HG02938 (cell line): Measurements from ENCODE around the gene HNRNPM.
"Not testable (repeated sequence)": the region's sequence is repeated elsewhere in the genome, so short reads cannot be mapped to it uniquely, and the experiment has no call there.

ENCODE experiments used
- ATAC-seq: cut with Tn5 transposase; IDR thresholded peaks from one replicate; pipeline ENCODE4 v1.9.1; 2021; ENCODE audit warnings: mild to moderate bottlenecking, moderate library complexity; ENCODE audit not compliant: unreplicated experiment

HNRNPM gene

DNA sequence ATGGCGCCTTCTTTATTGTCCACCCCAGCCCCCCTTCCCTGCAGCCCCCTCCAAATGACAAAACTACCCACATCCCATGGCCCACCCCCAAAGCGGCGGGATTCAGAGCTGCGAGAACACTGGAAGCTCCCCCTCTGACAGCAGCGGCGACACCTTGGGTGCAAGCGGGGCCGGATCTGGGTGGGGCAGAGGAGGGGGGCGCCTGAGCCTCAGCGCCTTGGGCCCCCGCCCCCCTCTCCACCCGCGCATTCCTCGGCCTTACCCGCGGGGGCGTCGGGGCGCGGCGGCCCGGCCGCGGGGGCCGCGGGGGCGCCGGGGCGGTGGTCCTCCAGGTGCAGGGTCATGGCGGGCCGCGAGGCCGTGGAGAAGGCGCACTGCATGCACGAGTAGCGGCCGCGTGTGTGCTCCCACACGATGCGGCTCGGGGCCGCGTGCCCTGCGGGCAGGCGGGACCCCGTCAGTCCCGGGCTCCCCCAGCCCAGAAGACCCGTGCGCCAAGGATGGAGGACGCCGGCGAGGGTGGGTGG is 65.9 kb downstream of the HNRNPM start:
- no peak for ATAC-seq

DNA sequence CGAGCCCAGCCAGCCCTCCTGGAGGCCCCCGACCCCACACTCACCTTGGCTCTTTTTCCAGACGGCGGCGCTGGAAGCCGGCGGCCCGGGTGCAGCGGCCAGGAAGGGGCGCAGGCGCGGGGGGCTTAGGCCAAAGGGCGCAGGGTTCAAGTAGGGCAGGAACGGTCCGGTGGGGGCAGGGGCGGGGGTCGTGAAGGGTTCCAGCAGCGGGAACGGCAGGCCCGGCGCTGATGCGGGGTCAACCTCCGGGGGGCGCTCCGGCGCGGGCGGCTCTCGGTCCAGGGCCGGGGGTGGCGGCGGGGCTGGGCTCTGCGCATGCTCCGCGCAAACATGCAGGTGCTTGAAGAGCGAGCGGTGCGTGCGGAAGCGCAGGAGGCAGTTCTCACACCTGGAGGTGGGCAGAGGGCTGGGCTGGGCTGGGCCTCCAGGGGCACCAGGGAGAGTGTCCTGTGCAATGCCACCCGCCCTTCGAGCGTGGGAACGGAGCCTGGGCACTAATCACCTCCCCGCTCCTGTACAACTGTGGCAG is 66.9 kb downstream of the HNRNPM start:
- no peak for ATAC-seq

DNA sequence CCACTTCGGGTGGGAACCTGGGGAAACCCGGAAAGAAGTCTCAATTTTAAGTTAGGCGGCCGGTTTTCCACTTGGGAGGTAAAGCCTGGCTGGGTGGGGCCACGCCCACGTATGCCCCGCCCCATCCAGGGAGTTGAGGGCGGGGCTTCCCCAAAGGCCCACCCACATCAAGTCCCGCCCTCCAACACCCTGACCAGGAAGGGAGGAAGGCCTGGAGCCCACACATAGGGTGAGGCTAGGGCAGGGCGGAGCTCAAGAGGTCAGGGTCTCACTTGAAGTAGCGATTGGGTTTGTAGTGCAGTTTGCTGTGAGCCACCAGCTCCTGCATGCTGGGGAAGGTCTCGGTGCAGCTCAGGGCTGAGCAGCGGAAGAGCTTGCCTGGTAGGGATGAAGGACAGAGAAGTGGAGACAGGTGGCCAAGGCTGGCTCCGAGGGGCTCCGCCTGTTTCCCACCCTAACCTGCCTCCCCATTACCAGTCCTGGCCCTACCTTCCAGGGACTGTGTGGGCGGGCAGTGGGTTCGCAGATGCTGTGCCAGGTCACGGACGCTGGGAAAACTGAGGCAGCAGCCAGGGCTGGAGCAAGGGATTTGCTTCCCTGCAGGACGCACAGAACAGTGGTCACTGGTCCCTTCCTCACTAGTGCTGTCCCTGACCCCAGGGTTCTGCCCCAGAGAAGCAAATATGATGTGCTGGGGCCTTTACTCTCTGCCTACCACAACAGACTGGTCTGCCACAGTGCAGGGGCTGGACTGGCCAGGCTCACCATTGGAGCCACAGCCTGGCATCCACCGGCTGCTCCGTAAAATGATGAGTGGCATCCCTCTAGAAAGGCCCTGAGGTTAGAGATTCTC is 67.6 kb downstream of the HNRNPM start:
- ATAC-seq = no peak

DNA sequence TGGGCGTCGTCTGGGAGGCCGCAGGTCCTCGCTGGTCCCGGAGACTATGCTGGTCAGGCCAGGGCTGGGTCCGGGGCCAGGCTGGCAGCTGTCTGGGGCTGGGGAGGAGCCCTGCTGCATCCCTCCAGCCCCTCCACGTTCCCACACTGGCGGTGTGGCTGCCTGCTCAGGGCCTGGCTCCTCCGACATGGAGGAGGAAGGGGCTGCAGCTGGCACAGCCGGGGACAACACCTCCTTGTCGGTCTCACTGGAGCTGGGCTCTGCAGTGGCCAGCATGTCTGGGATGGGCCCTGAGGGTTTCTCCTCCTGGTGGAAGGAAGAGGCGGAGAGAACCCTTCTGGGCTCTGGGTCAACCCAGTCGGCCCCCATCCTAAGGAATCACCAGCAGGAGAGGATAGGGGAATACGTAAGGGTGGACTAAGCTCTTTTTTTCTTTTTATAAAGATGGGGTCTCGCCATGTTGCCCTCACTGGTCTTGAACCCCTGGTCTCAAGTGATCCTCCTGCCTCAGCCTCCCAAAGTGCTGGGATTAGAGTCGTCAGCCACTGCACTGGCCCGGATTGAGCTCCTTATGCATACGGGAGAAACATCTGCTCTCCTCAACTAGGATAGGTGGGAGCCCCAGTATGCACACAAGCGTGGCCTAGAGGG is 68.4 kb downstream of the HNRNPM start:
- ATAC-seq = no peak

DNA sequence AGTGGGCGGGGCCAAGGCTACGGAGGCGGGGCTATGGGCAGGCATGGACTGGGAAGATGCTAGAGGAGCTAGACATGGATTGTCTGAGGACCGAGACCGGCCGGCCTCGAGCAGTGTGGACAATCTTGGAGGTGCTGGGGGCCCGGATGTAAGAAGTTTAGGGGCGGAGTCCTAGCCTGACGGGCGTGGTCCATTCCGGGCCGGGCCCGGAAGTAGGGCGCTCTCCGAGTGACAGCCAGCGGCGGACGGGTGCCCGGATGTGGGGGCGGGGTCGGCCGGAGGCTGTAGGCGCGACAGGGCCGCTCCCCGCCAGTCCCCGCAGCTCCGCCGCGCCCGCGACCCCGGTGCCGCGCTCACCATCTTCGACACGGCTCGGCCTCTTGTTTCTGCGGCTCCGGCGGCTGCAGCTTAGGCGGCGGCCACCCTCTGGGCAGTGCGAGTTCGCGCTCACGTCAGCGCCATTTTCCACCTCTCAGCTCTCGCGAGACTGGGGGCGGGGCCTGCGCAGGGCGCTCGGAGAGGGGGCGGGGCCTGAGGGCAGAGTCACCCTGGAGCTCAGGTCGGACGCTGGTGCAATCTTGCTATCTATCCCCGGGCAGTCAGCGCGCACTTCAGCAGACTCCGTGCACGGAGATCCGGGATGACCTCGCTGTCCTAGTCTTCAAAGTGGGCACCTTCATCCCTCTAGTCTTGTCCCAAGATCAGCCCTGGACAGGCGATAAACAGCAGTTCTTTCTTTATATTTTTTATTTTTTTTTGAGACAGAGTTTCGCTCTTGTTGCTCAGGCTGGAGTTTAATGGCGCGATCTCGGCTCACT is 69.1 kb downstream of the HNRNPM start, which contains the start of gene ZNF414:
Gene ZNF414, minus strand, starts transcription at position 481 of the 818 bp plus-strand sequence. Its CDS starts 121 bp downstream, at position 360.
- ATAC-seq = peak; percentile 83

DNA sequence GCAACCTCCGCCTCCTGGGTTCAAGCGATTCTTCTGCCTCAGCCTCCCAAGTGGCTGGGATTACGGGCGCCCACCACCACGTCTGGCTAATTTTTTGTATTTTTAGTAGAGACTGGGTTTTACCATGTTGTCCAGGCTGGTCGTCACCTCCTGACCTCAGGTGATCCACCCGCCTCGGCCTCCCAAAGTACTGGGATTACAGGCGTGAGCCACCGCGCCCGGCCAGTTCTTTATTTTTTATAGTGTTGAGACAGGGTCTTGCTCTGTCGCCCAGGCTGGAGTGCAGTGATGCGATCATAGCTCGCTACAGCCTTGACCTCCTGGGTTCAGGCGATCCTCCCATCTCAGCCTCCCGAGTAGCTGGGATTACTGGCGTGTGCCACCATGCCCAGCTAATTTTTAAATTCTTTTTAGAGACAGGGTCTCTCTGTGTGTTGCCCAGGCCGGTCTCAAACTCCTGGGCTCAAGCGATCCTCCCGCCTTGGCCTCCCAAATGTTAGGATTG is 69.8 kb downstream of the HNRNPM start:
- not testable (repeated sequence) for ATAC-seq

DNA sequence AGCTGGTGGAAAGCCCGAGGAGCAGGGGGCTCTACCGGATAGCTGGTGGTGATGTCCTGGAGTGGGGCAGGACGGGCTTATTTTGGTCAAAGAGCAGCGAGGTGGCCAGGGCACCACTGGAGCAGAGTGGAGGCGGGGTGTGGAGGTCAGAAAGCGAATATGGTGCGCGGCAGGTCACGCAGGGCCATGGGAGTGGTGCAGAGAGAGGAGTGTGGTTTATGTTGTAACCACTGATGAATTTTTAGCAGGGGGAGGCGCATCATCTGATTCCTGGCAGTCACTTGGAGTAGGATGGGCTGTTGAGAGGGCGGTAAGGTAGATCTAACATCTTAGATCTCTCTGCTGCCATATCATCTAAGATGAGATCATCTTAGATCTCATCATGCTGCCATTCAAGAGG is 70.5 kb downstream of the HNRNPM start:
- no peak for ATAC-seq

DNA sequence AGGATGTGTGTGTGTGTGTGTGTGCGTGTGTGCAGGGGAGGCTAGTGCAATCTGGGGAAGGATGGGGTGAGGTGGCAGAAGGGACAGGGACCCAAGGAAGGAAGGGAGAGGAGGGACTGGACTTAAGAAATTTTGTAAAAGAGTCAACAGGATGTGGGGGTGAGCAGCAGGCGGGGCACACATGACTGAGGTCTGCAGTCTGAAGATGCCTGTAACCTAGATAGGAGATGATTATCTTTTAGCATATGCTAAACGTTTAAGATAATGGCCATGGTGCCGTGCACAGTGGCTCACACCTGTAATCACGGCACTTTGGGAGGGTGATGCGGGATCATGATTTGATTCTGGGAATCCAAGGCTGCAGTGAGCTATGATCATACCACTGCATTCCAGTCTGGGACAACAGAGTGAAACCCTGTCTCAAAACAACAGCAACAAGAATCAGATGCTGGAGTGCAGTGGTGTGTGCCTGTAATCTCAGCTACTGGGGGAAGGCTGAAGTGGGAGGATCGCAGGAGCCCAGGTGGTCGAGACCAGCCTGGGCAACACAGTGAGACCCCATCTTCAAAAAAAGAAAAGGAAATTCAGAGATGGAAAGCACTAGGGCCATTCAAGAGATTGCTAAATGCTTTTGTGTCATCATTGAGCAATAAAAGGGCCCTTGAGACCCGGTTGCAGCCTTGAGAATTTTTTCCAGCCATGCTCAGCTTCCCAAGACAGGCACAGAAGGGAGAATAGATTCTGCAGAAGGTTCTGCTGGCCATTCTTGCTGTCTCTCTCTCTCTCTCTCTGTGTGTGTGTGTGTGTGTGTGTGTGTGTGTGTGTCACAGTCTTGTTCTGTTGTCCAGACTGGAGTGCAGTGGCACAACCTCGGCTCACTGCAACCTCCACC is 73.0 kb downstream of the HNRNPM start:
- ATAC-seq = no peak

DNA sequence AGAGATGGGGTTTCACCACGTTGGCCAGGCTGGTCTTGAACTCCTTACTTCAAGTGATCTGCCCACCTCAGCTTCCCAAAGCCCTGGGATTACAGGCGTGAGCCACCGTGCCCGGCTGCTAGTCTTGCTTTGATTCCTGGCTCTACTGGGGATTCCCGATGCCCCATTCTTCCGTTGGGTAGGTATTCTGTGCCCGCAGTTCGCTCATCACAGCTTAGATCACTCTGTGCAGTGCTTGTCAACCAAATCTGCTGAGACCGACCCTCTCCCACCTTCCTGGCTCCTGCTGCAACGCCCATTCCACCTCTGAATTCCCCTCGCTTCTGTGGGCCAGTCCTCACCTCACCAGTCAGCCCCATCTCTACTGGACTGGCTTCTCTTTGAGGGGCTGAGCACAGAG is 73.8 kb downstream of the HNRNPM start:
- no peak for ATAC-seq

DNA sequence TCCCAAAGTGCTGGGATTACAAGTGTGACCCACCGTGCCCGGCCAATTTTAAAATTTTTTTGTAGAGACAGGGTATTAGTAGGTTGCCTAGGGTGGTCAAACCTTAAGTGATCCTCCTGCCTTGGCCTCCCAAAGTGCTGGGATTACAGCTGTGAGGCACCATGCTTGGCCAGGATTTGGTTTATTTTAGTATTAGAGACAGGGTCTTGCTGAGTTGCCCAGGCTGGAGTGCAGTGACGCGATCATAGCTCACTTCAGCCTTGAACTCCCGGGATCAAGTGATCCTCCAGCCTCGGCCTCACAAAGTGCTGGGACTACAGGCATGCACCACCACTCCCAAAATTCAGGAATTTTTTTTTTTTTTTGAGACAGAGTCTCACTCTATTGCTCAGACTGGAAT is 74.6 kb downstream of the HNRNPM start:
- no peak for ATAC-seq

DNA sequence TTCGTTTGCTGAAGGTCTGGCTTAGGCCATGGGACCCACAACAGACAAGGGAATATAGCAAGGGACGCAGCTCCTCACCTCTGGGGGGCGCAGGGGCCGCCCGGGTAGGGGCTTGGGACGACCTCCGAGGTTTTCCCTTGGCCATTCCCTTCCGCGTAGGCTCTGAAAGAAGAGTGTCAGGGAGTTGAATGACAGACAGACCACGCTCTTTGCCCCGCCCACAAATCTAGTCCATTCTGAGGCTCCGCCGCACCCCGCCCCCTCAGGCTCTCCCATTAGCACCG is 80.6 kb downstream of the HNRNPM start:
- ATAC-seq = no peak

DNA sequence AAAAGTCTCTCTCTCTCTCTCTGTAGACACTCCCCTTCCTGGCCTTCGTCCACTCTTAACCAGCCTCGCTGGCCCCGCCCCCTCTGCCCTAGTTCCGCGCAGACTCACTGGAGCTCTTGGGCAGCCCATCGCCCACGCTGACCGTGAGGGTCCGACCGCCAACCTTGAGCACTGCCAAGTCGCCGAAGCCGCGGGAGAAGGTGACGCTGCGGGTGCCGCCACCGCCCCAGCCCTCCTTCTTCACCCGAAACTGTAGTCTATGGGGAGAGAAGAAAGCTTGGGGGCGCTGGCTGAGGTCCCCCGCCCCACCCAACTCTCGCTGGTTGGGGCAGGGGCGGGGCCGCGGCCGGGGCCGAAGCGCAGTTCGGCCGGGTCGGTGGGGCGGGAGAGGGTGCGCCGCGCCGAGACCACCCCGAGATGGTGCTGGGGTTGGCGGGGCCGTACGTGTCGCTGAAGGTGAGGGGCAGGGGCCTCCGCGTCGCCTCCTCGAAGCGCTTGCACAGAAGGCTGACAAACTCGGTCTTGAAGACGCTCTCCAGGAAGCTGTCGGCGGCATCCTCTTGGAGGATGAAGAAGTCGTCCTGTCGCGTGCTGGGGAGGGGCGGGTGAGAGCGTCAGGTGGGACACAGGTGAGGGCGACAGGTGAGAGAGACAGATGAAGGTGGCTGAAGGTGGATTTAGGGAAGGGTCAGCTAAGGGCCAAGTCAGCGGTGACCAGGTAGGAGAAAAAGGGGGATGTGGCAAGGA is 81.7 kb downstream of the HNRNPM start:
- no peak for ATAC-seq

DNA sequence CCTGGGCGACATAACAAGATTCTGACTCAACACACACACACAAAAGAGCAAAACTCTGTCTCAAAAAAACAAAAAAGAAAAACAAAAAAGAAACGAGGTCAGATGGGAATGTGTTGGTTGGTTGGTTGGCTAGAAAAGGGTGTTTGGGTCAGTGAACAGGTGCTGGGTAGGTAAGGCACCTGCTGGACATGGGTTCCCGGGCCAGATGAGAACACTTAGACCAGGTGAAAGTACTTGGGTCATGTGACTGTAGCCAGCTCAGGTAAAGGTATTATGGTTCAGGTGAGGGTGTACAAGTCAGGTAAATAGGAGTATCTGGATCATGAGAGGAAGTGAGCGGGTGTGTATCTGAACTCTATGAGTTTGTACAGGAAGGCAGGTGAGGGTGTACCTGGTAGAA is 83.7 kb downstream of the HNRNPM start:
- no peak for ATAC-seq

DNA sequence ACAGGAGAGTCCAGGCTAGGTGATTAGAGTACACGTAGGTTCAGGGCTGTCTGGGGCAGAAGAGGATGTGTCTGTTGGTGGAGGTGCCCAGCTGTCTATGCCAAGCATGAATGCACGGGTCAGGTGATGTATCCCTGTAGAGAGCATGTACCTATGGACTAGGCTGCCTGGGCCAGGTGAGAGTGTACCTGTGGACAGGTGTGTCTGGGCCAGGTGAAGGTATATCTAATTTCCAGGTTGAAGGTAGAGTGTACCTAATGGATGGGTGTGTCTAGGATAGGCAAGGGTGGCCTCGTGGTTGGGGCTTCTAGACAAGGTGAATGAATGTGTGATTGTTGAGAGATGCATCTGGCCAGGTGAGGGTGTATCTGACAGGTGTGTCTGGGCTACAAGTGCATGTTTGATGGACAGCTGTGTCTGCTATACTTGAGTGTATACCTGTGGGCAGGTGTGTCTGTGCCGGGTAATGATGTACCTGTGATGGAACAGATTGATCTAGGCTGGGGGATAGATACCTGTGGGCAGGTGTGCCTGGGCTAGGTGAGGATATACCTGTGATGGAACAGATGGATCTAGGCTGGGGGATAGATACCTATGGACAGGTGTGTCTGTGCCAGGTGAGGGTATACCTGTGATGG is 84.7 kb downstream of the HNRNPM start:
- ATAC-seq = no peak

DNA sequence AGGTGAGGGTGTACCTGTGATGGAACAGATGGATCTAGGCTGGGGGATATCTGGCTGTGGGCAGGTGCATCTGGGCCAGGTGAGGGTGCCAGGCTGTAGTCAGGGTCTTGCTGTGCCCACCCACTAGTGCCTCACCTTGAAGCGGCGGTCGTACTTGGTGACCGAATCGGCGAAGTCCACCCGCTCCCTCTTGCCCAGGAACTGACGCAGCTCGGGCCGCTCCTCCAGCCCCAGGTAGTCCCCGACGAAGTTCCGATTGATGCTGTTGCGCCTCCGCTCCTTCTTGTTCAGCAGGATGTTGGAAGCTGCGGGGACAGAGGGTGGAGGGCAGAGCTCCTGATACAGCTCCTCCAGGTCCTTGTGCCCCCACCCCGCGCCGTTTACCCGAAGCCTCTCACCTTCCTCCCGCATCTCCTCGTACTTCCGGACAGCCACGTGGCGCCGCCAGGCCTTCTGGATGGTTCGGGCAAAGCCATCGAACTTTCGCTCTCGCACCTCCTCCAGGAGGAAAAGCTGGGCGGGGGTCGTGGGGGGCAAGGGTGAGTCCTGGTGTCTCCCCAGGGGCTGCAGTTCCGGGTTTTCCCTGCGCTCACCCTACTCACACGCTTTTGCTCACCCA is 85.4 kb downstream of the HNRNPM start:
- no peak for ATAC-seq

DNA sequence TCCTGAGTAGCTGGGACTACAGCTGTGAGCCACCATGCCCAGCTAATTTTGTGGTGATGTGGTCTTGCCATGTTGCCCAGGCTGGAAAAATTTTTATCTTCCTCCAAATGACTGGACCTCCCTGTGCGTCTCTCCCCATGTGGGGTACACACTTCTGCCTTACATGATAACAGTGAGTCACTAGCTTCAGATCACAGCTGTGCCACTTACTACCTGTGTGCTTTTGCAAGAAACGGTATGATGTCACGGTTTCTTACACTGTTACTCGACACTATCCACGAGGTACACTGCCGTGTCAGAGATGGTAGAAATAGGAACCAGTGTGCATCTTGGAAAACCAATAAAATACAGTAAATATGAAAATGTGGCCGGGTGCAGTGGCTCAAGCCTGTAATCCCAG is 86.7 kb downstream of the HNRNPM start:
- no peak for ATAC-seq

DNA sequence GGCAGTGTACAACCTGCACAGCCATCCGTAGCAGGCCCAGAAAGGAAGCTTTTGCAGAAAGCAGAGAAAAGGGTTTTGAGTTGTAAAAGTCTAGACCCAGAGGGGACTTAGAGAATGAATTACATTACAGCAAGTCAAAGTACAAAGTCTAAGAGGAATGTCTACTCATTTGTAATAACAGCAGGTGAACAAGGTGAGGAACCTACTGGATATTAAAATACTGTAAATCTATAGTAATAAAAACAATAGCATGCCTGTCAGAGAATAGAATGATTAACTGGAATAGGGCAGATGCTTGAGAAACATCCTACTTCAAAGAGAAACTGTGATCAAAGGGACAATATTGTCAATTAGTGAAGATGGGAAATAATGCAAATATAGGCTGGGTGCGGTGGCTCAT is 87.5 kb downstream of the HNRNPM start:
- ATAC-seq = no peak

DNA sequence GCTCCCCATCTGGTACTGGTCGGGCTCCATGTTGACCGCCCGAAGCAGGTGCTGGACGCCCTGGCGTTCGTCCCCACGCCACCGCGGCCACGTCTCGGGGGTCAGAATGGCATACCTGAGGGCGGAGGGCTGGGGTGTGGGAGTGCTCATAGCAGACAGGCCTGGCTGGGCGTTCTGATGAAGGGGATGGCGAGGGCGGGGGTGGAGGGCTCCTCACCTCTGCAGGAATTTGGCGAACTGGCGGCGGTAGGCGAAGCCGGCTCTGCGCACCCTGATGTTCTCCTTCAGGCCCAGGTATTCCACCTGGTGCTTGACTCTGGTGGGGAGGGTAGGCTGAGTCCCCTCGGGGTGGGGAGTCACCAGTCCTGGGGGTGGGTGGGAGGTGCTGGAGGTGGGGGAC is 91.5 kb downstream of the HNRNPM start:
- ATAC-seq = no peak
